ENCODE results near the gene PPP6R1.

The PPP6R1 gene, protein sequence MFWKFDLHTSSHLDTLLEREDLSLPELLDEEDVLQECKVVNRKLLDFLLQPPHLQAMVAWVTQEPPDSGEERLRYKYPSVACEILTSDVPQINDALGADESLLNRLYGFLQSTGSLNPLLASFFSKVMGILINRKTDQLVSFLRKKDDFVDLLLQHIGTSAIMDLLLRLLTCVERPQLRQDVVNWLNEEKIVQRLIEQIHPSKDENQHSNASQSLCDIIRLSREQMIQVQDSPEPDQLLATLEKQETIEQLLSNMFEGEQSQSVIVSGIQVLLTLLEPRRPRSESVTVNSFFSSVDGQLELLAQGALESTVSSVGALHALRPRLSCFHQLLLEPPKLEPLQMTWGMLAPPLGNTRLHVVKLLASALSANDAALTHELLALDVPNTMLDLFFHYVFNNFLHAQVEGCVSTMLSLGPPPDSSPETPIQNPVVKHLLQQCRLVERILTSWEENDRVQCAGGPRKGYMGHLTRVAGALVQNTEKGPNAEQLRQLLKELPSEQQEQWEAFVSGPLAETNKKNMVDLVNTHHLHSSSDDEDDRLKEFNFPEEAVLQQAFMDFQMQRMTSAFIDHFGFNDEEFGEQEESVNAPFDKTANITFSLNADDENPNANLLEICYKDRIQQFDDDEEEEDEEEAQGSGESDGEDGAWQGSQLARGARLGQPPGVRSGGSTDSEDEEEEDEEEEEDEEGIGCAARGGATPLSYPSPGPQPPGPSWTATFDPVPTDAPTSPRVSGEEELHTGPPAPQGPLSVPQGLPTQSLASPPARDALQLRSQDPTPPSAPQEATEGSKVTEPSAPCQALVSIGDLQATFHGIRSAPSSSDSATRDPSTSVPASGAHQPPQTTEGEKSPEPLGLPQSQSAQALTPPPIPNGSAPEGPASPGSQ

DNA sequence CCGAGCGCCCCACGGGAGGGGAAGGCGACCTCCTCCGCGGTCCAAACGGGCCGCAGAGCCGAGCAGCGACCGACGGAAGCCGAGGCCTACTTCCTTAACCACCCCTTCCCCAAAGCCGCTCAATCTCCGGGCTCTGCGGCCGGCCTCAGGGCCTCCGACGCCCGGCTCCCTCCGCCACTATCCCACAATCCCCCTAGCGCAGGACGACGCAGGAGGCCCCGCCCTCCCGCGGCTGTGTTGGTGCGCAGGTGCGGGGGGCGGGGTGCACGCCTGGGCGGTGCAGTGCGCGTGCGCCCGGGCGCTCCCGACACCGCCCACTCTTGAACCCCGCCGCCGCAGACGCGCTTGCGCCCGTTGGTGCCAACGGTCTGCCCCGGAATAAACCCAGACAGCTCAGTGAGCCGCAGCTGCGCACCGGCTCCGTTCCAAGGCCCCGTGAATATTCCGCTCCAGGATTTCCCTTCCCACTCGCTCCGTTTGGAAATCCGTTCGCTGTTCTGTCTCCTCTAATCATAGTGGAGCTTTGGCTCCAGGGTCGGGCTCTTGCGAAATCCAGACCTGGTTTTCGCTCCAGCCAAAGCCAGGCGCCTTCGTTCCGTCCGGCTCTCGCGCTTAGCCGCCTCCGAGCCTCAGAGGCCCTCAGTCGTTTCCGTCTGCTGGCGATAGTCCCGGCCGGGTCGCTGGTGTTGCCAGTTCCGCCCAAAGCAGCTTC, at the start of gene PPP6R1:
PPP6R1 (minus strand) TSS at position 190 of the 712 bp plus-strand sequence. CDS start 11,914 bp downstream, outside the sequence.
- peak; percentile 92 for DNase-seq

DNA sequence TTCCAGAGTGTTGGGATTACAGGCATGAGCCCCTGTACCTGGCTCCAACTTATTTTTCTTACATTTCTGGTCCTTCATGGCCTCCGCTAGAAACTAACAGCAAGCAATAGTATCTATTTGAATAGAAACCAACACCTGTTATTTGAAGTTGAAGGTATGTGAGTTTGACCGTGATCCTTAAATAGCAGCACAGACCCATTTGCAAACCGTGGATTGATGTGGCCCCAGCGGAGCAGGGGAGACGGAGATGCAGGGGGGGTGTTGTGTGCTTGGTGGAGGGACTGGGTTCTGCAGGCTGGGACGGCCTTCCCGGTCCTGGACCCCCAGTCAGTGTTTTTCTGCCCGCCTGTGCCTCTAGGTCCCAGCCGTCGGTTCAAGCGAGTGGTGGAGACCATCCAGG, 49.5 kb upstream of the PPP6R1 start:
- no peak for DNase-seq

DNA sequence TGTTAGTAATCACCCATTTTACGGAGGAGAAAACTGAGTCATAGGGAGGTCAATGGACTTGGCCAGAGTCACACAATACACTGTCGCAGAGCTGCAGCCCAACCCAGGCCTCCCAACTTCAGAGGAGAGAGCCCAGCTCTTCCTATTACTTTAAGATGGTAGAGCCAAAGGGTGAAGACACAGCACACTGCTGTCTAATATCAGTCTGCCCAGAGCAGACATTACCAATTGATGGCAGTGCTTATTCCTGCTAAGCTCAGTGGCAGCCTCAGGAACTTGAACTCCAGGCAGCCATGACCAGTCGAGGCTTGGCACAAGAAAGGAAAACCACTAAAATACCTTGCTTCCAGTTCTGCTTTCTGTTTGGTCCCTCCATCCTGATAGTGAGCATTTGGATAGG, 47.9 kb upstream of the PPP6R1 start:
- DNase-seq: no peak

DNA sequence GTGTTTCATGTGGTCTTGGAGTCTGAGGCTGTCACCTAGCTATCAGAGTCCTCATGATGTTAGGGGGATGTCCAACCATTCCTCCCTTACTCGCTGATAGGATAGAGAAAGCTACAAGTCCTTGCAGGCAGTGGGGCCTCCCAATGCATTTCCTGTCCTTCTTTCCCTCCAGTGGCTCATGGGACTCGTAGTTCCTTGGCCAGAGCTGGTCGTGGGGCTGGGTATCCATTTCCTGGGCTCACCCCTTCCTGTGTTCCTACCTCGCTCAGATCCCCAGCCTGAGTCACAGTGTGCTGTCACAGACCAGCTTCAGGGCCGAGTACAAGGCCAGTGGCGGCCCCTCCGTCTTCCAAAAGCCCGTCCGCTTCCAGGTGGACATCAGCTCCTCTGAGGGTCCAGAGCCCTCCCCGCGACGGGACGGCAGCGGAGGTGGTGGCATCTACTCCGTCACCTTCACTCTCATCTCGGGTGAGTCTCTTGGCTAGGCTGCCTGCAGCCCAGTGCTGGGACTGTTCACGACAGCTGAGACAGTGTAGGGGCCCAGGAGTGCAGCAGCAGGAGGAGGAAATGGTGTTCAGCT, 47.3 kb upstream of the PPP6R1 start:
- DNase-seq: no peak

DNA sequence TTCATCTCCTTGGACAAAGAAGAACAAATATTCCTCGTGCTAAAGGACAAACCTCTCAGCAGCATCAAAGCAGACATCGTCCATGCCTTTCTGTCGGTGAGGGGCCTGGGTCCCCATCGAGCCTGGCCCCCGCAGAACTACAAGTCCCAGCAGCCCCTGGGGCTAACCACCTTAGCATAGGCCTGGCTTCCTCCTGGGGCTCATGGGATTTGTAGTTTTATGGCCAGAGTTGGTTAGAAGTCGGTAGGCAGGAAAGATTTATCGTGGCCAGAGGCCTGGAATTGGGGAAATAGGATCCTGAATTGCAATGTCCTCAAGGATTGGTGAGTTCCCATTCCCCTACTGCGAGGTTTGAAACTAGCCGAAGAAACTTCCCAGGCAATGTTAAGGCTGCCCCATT, 46.7 kb upstream of the PPP6R1 start:
- DNase-seq: peak; percentile 47

DNA sequence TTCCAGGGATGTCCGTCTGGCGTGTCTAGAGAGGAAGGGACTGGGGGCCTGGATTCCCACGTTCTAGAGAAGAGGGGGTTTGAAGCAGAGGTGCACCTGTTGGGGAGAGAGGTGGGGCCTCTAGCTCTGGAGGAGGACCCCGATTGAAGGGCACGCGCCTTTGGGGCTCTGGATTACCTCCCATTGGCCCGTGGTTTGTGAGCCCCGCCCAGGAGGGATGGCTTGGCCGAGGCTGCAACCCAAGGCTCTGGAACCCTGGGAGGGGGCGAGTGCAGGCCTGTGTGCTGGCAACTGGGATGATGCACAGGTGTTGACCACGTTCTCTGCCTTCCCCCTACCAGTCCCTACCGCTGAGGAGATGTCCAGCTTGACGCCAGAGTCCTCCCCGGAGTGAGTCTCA, 46.2 kb upstream of the PPP6R1 start:
- DNase-seq: no peak

DNA sequence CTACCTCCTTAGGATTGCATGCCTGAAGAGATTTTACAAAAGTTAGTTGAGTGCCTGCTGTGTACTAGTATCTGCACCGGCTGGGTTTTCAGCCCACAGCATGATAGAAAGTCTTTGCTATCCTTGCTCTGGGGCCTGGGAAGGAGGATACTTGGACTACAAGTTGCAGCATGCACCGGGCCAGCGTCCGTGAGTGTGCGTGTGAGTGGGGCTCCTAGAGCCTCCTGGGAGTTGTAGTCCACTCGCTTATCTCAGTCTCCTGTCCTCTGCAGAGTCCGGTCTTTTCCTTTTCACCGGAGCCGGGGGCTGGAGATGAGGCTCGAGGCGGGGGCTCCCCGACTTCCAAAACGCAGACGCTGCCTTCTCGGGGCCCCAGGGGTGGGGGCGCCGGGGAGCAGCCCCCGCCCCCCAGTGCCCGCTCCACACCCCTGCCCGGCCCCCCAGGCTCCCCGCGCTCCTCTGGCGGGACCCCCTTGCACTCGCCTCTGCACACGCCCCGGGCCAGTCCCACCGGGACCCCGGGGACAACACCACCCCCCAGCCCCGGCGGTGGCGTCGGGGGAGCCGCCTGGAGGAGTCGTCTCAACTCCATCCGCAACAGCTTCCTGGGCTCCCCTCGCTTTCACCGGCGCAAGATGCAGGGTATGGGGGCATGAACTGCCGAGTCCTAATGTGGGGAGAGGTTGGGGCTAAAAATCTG, 45.6 kb upstream of the PPP6R1 start:
- DNase-seq: no peak

DNA sequence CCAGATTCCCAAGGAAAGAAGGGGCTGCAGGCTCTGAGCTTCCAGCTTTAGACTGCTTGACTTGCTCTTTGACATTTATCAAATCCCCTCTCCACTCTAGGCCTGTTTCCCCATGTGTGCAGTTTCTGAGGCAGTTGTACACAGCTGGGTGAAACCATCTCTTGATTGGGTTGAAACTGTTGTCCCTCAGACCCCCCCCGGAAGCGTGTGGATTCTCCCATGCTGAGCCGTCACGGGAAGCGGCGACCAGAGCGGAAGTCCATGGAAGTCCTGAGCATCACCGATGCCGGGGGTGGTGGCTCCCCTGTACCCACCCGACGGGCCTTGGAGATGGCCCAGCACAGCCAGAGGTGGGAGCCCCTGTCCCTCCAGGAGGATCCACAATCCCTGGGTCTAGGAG, 44.7 kb upstream of the PPP6R1 start:
- no peak for DNase-seq

DNA sequence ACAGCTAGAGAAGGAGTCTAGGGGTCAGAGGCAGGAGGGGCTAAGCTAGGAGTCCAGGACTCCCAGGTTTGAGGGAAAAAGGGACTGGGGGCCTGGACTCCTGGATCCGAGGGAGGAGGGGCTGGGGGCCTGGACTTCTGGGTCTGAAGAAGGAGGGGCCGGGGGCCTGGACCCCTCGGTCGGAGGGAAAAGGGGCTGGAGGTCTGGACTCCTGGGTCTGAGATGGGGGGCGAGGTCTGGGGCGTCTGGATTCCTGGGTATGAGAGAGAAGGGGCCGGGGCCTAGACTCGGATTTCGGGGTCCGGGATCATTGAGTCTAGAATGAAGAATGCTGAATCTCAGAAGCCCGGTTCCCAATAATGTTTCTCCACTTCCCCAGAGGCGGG, 43.5 kb upstream of the PPP6R1 start:
- DNase-seq: no peak

DNA sequence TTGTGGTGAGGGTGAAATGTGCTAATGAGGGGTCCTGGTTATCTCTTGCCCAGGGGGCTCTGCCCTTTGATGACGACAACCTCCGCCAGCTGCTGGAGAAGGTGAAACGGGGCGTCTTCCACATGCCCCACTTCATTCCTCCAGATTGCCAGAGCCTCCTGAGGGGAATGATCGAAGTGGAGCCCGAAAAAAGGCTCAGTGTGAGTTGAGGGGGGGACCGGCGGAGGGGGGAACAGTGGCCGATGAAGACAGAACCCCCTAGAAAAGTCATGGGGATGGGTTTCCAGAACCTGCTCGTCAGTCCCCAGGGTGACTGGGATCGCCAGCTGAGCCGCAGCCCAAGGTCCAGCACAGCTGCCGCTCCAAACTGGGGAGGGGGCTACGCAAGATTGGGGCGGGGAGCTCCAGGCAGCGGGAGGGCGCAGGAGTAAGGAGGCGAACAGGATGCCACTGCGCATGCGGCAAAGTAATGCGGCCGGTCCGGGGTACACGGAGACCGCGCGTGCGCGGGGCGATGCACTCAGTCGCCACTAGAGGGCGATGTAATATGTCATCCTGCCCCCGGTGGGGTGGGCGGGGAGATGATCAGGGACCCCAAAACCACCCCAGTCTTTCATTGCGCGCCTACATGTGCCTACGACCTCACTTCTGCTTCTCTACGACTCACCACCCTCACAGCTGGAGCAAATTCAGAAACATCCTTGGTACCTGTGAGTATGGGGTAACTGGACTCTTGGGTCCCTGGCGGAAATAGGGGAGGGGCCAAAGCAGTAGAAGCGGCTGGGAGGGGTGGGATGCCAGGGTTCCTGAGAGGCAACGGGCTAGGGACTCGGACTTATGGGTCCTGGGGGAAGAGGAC, 42.9 kb upstream of the PPP6R1 start:
- DNase-seq: peak; percentile 98

DNA sequence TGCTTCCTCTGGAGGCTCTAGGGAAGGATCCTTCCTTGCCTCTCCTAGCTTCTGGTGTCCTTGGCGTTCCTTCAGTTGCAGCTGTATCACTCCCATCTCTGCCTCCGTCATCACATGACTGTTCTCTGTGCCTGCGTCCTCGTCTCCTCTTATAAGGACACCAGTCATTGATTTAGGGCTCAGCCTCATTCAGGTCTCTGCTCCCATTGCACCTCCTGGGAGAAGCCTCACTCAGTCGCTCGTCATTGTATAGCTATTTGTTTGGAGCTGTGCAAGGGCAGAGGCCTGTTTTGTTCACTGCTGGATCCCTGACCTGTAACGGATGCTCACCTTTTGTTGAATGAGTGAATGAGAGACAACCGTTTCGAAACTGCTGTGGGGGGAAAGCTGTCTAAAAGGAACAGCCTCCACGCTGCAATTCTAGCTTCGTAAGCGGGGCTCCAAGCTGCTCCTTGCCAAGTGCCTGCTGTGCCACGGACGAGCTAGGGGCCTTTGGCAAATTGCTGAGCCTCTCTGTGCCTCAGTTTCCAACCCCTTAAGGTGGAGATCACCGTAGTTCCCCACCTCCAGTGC, 42.2 kb upstream of the PPP6R1 start:
- DNase-seq: no peak

DNA sequence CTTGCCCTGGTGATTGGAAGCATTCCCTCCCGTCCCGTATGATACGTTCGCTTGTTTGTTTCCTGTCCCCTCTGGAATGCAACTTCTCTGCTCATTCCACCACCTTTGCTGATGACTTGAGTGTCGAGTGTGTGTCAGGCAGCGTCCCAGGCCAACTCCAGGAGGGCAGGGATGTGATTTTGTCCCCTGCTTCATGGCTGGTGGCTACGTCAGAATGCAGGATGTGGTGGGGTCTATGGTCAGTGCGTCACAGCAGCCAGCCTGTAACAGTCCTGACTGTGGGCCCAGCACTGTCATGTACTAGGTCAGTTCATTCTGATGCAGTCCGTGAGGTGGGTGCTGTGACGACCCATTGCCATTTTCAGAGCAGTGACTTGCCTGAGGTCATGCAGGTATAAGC, 41.2 kb upstream of the PPP6R1 start:
- DNase-seq: no peak

DNA sequence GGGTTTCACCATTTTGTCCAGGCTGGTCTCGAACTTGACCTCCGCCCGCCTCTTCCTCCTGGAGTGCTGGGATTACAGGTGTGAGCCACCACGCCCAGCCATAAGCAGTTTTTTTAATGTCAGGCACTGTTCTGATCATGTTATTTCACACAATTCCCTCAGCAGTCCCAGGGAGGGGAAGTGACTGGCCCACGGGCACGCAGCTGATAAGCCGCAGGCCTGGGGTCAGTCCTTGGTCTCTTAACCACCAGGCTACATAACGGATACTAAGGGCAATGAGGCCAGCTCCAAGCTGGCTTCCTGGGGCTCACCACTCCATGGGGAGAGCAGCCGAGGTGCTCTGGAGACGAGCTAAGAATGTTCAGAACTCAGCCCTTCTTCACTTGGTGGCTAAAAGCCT, 38.5 kb upstream of the PPP6R1 start:
- no peak for DNase-seq

DNA sequence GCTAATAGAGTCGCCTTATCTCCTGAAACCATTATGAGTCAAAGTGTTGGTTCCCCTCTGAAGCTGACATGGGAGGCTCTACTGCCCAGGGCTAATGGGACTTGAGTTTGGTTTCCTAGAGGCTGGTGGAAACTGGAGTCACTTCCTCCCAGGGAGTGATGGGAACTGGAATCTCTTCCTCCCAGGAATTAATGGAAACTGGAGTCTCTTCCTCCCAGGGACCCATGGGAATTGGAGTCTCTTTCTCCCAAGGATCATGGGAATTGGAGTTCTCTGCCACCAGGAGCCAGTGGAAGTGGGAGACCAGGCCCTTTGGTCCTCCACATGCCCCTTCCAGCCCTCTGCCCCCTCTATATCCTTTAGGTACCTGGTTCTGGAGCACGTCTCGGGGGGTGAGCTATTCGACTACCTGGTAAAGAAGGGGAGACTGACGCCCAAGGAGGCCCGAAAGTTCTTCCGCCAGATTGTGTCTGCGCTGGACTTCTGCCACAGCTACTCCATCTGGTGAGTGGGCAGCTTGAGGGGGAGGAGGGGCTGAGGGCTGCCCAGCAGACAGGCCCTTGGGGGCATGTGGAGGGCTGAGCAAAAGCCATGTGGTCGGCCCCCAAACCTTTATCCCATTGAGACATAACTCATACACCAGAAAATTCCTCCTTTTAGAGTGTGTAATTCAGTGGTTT, 30.4 kb upstream of the PPP6R1 start:
- DNase-seq: no peak

DNA sequence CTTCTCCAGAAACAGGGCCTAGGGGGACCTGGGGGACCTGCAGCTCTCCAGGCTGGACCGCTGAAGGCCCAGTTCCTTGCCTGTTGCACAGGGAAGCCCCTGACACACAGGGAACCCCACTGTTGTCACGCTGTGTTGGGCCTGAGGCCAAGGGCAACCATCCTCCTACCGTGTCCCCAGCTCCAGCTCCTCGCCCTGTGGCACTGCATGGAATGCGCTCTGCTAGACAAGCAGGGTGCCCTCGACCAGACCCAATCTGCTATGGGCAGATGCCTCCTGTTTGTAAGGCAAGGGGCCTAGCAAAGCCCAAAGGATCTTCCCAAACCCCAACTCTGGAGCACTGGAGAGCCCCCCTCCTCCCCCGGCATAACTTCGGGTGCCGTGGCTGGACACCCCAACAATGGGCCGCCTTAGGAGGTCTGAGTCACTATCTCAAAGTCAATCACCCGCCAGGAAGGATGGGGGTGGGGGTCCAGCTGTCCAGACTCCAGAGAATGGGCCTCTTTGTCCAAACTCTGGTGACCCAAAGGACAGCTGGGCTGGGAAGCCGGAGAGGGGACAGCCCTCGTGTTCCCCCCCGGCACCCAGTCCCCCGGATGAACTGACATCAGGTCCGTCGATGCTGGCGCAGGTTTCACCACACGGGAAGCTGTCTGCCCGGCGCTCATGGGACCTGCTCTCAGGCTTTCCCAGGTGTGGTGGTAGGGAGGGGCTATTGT, 28.7 kb upstream of the PPP6R1 start:
- no peak for DNase-seq

DNA sequence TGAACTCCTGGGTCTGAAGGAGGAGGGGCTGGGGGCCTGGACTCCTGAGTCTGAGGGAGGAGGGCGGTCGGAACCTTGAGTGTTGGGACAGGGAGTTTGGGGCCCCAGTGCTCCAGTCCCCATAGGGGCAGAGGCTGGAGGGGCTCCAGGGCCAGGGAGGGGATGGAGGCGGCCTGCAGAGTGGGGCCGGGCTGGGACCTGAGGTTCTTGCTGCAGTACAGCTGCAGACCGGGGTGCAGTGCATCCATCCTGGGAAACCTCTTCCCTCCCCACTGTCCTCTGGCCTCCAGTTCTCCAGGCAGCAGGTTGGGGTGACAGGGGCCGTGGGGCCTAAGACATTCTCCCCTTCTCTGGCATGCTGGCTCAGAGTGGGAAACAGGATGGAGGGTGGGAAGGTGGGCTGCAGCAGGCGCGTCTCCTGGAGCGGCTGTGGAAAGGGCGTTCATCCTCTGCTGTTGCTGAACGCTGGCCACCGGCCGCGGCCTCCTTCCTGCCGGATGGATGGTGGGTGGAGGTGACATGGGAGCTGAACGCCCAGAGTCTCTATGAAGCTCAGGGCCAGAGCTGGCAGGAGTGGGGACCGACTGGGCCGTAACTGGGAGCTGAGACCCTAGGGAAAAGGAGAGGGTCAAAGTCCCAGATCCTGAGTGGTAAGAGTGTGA, 26.5 kb upstream of the PPP6R1 start:
- no peak for DNase-seq

DNA sequence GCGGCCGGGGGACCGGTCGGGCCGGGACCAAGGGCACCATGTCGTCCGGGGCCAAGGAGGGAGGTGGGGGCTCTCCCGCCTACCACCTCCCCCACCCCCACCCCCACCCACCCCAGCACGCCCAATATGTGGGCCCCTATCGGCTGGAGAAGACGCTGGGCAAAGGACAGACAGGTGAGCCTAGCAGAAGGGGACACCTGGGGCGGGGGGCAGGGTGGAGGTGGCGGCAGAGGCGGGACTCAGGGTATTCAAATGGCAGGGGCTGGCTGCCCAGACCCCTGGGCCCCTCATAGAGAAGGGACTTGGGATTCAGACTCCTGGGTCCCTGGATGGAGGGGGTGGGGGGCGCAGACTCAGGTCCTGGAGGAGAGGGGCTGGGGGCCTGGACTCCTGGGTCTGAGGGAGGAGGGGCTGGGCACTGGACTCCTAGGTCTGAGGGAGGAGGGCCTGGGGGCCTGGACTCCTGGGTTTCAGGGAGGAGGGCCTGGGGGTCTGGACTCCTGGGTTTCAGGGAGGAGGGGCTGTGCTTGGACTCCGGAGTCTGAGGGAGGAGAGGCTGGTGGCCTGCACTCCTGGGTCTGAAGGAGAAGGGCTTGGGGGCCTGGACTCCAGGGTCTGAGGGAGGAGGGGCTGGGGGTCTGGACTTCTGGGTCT, 25.7 kb upstream of the PPP6R1 start:
- DNase-seq: no peak

DNA sequence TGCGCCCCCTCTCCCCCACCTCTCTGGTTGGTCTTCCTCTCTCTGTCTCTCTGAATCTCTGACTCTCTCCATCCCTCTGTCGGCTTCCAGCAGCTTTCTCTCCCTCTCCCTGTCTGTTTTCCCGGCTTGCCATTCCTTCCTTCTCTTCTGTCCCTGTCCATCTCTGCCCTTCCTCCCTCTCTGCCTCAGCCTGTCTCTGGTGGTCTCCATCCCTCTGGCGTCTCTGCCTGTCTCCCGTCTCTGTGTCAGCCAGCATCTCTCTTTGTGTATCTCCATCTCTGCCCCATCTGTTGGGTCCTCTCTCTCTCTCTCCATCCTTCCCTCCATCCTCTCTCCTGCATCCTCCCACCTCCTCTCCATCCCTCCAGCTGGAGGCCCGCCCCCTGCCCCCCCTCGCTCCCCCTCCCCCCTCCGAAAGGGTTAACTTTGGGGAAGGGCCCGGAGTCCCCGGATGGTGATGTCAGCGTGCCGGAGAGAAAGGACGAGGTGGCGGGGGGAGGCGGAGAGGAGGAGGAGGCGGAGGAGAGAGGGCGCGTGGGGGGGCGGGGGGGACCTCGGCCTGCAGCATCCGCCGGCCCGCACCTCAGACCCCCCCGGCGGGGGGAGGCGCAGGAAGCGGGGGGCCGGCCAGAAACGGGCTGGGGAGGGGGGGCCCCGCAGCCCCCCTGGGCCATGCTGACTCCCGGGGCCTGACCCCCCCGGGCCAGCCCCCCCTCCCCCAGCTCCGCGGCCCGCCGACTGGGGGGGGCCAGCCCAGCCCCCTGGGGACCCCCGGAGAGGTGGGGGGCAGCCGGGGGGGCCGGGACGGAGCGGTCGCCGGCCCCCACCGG, 24.9 kb upstream of the PPP6R1 start, which contains the start of gene BRSK1:
BRSK1 (plus strand) TSS at position 450 of the 830 bp plus-strand sequence. CDS start 446 bp downstream, outside the sequence.
- peak; percentile 48 for DNase-seq

Measured in stimulated activated CD4-positive, alpha-beta T cell treated with anti-CD3 and anti-CD28 coated beads, Interleukin-12 subunit alpha, Interleukin-12 subunit beta, amount 100 ng/mL, for 4 hours (primary cell).